Activated T-cell treated with anti-CD3 and anti-CD28 coated beads, Interleukin-2, amount 50 U/mL, for 72 hours (primary cell): ENCODE results near the gene TTC21A. TPM values are rescaled to one million over a fixed set of nuclear protein-coding genes. Genes with fewer than 3 reads are reported as not detected.

Source experiments
- ATAC-seq, 2 donors: fragments of 150-1000 bp; cut with Tn5 transposase; replicated peaks in 1 of 2; 2 replicates each; pipeline ENCODE4 v1.10.0; 2021; ENCODE audit warnings: moderate library complexity in 2 of 2, mild to moderate bottlenecking in 1 of 2
- DNase-seq, 2 donors: peaks; one replicate each; pipeline ENCODE4 v3.0.0; 2021 to 2022; ENCODE audit warnings: mixed read lengths in 1 of 2
- H3K27ac Mint-ChIP-seq: one replicate; pipeline ENCODE4 v1.8.0; 2022; ENCODE audit warnings: mild to moderate bottlenecking, moderate library complexity, mixed read lengths
- H3K27me3 Mint-ChIP-seq: one replicate; pipeline ENCODE4 v1.8.0; 2022; ENCODE audit warnings: low read depth, mixed read lengths
- H3K36me3 Mint-ChIP-seq, 2 donors: one replicate each; pipeline ENCODE4 v1.8.0; 2022; ENCODE audit warnings: mixed read lengths in 2 of 2, mild to moderate bottlenecking in 1 of 2; ENCODE audit not compliant: insufficient read depth in 2 of 2
- H3K4me1 Mint-ChIP-seq: one replicate; pipeline ENCODE4 v1.8.0; 2022; ENCODE audit warnings: low read depth, mixed read lengths
- H3K4me3 Mint-ChIP-seq, 2 donors: one replicate each; pipeline ENCODE4 v1.8.0; 2022; ENCODE audit warnings: mild to moderate bottlenecking in 2 of 2, mixed read lengths in 2 of 2, moderate library complexity in 2 of 2
- H3K9me3 Mint-ChIP-seq, 2 donors: one replicate each; pipeline ENCODE4 v1.8.0; 2022; ENCODE audit warnings: mixed read lengths in 2 of 2
- total RNA-seq, 2 donors: library from RNA; stranded (reverse); gene quantifications; one replicate each; pipeline ENCODE4 v1.2.3, GENCODE V29; 2022

The TTC21A gene
- total RNA-seq, 2 donors from 2014 or later, result 2.0 to 2.2 TPM

GRCh38 chr3:39147711-39148434, 40.4 kb downstream of the TTC21A start:
- Mint-ChIP-seq H3K27ac (peak overlapping the region; percentile 97), H3K9me3 (no peaks in the 10 kb centered on the region), H3K4me3 (peak overlapping the region; percentile 93 to 94), H3K36me3 (peaks cover 42 to 48% of the 10 kb centered on the region in 2 donors), H3K4me1 (peaks cover 81% of the 10 kb centered on the region), H3K27me3 (no peaks in the 10 kb centered on the region)
- ATAC-seq, result peak in 1 of 2 donors; percentile 10
- peak; percentile 58 to 60 for DNase-seq

GRCh38 chr3:39148435-39149058, 41.1 kb downstream of the TTC21A start:
- H3K4me1 Mint-ChIP-seq, result peaks cover 81% of the 10 kb centered on the region
- DNase-seq (no peak), ATAC-seq (no peak)
- H3K27me3 Mint-ChIP-seq, result no peaks in the 10 kb centered on the region
- H3K4me3 Mint-ChIP-seq, result peak overlapping the region; percentile 93 to 94
- H3K36me3 Mint-ChIP-seq, result peaks cover 42 to 48% of the 10 kb centered on the region in 2 donors
- H3K27ac Mint-ChIP-seq, result peak overlapping the region; percentile 97
- H3K9me3 Mint-ChIP-seq, result no peaks in the 10 kb centered on the region

GRCh38 chr3:39149059-39149455, 41.6 kb downstream of the TTC21A start:
- Mint-ChIP-seq H3K27ac (peak overlapping the region; percentile 97), H3K4me1 (peaks cover 79% of the 10 kb centered on the region), H3K27me3 (no peaks in the 10 kb centered on the region), H3K9me3 (no peaks in the 10 kb centered on the region), H3K36me3 (peaks cover 42 to 48% of the 10 kb centered on the region in 2 donors), H3K4me3 (peak overlapping the region; percentile 93 to 94)
- ATAC-seq (no peak), DNase-seq (no peak)

GRCh38 chr3:39149498-39150147, 42.1 kb downstream of the TTC21A start:
- H3K4me3 Mint-ChIP-seq, result peak overlapping the region; percentile 93 to 94
- H3K27me3 Mint-ChIP-seq, result no peaks in the 10 kb centered on the region
- ATAC-seq (no peak), DNase-seq (no peak)
- H3K4me1 Mint-ChIP-seq, result peaks cover 79% of the 10 kb centered on the region
- H3K36me3 Mint-ChIP-seq, result peaks cover 39 to 43% of the 10 kb centered on the region in 2 donors
- H3K27ac Mint-ChIP-seq, result peak overlapping the region; percentile 97
- H3K9me3 Mint-ChIP-seq, result no peaks in the 10 kb centered on the region

GRCh38 chr3:39150148-39150802, 42.8 kb downstream of the TTC21A start:
- DNase-seq, result no peak
- Mint-ChIP-seq H3K4me3 (peak overlapping the region; percentile 93 to 94), H3K4me1 (peaks cover 79% of the 10 kb centered on the region), H3K27me3 (no peaks in the 10 kb centered on the region), H3K36me3 (peaks cover 39 to 40% of the 10 kb centered on the region in 2 donors), H3K27ac (peak overlapping the region; percentile 97), H3K9me3 (no peaks in the 10 kb centered on the region)
- no peak for ATAC-seq

GRCh38 chr3:39150803-39151631, 43.5 kb downstream of the TTC21A start:
- Mint-ChIP-seq H3K27me3 (no peaks in the 10 kb centered on the region), H3K9me3 (no peaks in the 10 kb centered on the region), H3K27ac (peak overlapping the region; percentile 97), H3K4me3 (peak overlapping the region; percentile 93 to 94), H3K4me1 (peaks cover 84% of the 10 kb centered on the region), H3K36me3 (peaks cover 36 to 37% of the 10 kb centered on the region in 2 donors)
- peak; percentile 74 to 77 for DNase-seq
- ATAC-seq, result peak in 1 of 2 donors; percentile 10

- no peak for ATAC-seq
- H3K36me3 Mint-ChIP-seq, result peaks cover 21 to 24% of the 10 kb centered on the region in 2 donors
These were observed 46.4 kb downstream of the TTC21A start for GRCh38 chr3:39153977-39154279.

GRCh38 chr3:39154280-39155021, 47.0 kb downstream of the TTC21A start:
- Mint-ChIP-seq H3K27me3 (no peaks in the 10 kb centered on the region), H3K4me3 (peak overlapping the region; percentile 79 to 81), H3K9me3 (no peaks in the 10 kb centered on the region), H3K36me3 (peaks cover 16 to 21% of the 10 kb centered on the region in 2 donors), H3K27ac (peak overlapping the region; percentile 89), H3K4me1 (peaks cover 53% of the 10 kb centered on the region)
- no peak for ATAC-seq
- DNase-seq, result no peak

More at GRCh38 chr3:39153977-39154279, 46.4 kb downstream of the TTC21A start:
- H3K27ac Mint-ChIP-seq, result peak overlapping the region; percentile 57
- DNase-seq, result no peak
- no peaks in the 10 kb centered on the region for H3K27me3 Mint-ChIP-seq
- H3K4me3 Mint-ChIP-seq, result peak overlapping the region; percentile 79 to 81
- peaks cover 58% of the 10 kb centered on the region for H3K4me1 Mint-ChIP-seq
- H3K9me3 Mint-ChIP-seq, result no peaks in the 10 kb centered on the region

GRCh38 chr3:39156421-39156820, 48.9 kb downstream of the TTC21A start:
- peaks cover 9% of the 10 kb centered on the region in 2 donors for H3K36me3 Mint-ChIP-seq
- ATAC-seq (no peak), DNase-seq (no peak)
- H3K4me3 Mint-ChIP-seq, result no peak overlapping the region
- H3K9me3 Mint-ChIP-seq, result no peaks in the 10 kb centered on the region
- H3K27me3 Mint-ChIP-seq, result no peaks in the 10 kb centered on the region
- H3K27ac Mint-ChIP-seq, result no peak overlapping the region
- H3K4me1 Mint-ChIP-seq, result peaks cover 33% of the 10 kb centered on the region

- peaks cover 24% of the 10 kb centered on the region for H3K4me1 Mint-ChIP-seq
- no peak for ATAC-seq
- H3K36me3 Mint-ChIP-seq, result peaks cover 3% of the 10 kb centered on the region in 2 donors
- no peak overlapping the region for H3K27ac Mint-ChIP-seq
- no peak overlapping the region for H3K4me3 Mint-ChIP-seq
- H3K27me3 Mint-ChIP-seq, result no peaks in the 10 kb centered on the region
- H3K9me3 Mint-ChIP-seq, result no peaks in the 10 kb centered on the region
- DNase-seq, result no peak
These were observed 49.9 kb downstream of the TTC21A start for GRCh38 chr3:39157359-39157758.

GRCh38 chr3:39158148-39158715, 50.8 kb downstream of the TTC21A start:
- Mint-ChIP-seq H3K4me3 (no peak overlapping the region), H3K4me1 (peaks cover 21% of the 10 kb centered on the region), H3K9me3 (no peaks in the 10 kb centered on the region), H3K27ac (no peak overlapping the region), H3K36me3 (no peaks in the 10 kb centered on the region), H3K27me3 (no peaks in the 10 kb centered on the region)
- DNase-seq (no peak), ATAC-seq (no peak)
